OCI-M2 (cell line): ENCODE data around the gene SGCA.

ENCODE experiments used
- DNase-seq: peaks from one replicate; lab custom pipeline; 2025; ENCODE audit not compliant: unreplicated experiment; lab: John Stamatoyannopoulos, UW

Gene SGCA

DNA sequence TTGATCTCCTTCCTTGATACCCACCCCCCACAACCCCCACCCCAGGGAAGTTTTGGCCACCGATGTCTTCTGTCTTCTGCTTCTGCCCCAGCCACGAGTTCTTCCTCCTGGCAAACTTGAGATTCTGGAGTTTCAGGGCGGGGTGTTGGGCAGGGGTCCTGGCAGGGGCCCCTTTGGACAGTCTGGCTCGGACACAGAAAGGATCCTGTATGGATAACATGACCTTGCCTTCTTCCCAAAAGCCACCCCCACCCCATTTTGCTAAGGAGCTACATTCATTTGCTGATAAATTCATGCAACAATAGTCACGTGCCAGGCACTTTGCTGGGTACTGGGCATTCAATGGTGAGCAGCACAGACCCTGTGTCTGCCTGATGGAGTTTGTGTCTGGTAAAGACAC is 41.5 kb downstream of the SGCA start:
- no peak for DNase-seq

DNA sequence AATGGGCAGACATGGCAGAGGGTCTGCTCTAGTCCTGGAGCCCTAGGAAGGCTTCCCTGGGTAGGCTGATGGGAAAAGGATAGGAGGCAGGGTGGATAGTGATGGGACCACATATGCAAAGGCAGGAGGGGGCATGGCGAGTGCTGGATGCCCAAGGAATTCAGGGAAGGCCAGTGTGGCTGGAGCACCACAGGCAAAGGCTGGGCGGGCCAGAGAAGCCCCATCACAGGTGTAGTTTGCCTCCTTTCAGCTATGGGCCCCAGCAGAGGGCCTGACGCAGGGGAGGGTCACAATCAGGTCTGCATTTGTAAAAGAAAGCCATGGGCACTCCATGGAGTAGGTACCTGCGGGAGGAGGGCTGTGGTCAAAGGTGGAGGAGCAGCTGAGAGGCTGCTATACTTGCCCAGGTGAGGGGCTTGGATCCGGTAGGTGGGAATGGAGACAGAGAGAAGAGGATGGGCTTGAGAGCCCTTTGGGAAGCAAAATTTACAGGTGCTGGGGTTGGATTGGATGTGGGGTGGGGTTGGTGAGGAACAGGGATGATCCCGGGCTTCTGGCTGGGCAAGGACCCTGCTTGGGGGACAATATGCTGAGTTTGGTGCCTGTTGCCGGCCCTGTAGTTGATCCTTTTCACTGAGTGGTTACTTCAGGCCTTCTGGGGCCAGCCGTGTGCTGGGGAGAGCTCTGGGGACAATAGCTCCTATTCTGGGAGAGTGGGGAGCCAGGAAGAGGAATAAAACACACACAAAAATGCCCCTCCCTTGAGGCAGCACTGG is 42.2 kb downstream of the SGCA start:
- DNase-seq: no peak

DNA sequence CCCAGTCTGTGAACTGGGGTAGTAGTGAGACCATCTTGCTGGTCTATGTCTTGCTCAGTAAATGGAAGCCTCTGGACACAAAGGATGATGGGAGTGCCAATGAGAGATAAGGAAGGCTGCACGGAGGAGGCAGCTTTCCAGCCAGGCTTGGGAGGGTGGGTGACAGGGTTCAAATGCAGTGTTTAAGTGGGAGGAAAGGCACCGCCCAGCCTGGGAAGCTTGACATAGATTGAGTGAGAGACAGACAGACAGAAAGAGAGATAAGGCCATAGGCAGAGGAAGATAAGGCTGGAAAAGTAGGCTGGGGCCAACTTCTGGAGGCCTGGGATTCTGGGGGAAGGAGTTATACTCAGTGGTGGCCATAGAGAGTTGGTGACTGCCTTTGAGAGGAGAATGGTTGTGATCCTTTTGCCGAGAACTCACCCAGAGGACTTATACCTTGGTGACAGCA is 42.8 kb downstream of the SGCA start:
- no peak for DNase-seq

- no peak for DNase-seq
Observed at GRCh38 chr17:50209133-50209471, 43.3 kb downstream of the SGCA start.

DNA sequence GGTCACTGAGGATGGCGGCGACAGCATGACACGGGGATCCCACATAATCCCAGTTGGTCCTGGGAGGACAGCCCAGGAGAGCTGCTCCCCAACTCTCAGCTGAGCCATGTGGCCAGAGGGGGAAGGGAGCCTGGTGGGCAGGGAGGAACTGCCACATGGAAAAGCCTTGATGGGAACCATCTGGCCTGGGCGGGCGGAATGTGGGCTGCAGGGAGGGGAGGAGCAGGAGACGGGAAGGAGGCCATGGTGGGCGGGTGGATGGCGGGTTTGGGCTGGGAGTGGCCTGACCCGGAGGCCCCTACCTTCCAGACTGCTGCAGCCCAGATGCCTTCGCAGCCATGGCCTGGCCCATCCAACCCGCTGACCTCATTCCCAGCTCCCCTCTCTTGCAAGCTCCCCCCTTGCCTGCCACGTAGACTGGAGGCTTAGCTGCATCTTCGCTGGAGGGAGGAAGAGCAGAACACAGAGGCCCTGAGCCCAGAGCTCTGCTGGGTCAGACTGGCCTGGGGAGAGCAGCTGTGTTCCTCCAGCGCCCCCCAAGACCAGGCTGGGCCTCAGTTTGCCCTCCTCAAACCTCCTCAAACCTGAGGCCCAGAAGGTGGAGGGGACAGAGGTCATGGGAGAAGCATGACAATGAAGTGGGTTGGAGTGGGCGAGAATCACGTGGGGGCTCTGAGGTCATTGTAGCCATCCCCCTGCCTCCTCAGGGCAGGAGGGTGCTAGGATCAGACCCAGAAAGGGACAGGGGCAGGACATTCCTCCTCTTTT is 43.9 kb downstream of the SGCA start:
- DNase-seq: no peak

DNA sequence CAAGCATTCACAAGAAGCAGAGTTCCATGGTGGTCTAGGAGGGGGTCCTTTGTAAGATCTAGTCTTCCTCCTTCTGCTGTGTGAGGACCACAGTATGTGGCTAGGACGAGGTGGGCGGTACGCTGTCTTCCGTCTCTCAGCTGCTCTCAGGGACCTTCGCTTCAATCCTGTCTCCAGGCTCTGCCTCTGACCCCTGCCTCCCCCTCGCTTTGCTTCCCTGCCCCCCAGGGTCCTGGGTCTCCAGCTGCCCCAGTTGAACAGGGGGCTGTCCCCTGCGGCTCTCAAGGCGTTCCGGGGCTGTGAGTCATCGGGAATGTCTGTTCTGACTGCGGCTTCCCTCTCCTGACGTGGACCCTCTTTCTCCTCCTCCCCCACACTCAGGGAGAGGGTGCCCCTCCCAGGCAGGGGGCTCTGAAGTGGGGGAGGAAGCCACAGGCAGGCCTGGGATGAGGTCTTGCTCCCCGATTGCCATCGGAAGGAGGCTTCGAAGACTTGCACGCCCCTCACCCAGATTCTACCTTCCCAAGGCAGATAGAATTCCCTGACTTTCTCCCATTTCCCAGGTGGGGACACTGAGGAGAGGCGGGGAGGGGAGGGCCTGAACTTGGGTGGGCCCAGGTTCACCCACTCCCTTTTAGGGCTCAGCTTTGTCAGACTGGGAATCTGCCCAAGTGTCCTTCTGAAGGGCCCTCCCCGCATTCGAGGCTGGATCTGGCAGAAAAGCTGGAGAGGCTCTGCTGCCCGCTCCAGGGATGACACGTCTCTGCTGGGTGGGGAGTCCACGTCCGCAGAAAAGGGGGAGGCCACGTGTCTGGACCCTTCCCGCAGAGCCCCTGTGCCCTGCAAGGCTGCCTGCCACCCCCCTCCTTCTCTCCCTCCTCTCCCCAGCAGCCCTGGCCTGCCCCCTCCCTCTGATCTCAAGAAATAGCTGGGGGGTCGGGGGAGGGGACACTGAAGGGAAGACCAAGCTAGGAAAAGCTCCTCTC is 44.7 kb downstream of the SGCA start:
- DNase-seq: no peak

GRCh38 chr17:50211249-50212120 is 45.7 kb downstream of the SGCA start:
- DNase-seq: no peak

GRCh38 chr17:50212121-50212843 is 46.5 kb downstream of the SGCA start:
- no peak for DNase-seq

DNA sequence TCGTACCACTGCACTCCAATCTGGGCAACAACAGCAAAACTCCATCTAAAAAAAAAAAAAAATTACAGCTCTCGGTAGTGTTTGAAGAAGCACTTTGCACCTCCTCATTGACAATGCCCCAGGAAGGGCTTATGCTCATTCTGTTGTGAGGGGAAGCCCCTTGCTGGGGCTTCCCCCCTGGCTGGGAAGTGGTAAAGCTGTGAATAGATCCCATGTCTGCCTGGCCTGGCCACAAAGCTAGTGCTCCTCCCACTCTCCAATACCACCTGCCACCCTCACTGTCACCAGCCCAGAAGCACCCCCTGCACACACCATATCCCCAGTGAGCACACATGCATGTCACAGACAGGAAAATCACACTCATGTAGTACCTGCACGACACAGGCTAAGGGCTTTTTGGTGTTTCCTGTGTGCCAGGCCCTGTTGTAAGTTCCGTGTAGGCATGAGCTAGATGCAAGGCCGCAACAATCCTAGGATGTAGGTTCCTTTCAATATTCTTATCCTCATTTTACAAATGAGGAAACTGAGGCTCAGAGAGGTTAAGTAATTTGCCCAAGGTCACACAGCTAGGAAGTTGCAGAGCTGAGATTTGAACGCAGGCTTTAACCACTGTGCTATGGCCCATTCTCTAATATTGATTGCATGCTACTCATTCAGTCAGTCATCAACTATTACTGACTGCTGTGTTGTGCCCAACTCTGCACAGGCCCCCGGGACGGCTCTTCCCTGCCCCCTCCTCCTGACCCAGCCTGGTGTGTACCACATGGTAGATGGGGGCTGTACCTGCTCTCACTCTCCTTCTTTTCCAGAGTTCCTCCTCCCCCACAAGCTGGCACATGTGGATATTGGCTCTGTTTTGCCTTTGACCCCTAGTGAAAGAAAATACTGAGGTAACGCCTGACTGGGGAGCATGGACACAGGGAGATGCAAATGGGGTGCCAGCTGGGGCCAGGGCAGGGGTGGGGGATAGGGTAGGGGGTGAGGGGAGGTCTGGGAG is 47.5 kb downstream of the SGCA start:
- DNase-seq: no peak

DNA sequence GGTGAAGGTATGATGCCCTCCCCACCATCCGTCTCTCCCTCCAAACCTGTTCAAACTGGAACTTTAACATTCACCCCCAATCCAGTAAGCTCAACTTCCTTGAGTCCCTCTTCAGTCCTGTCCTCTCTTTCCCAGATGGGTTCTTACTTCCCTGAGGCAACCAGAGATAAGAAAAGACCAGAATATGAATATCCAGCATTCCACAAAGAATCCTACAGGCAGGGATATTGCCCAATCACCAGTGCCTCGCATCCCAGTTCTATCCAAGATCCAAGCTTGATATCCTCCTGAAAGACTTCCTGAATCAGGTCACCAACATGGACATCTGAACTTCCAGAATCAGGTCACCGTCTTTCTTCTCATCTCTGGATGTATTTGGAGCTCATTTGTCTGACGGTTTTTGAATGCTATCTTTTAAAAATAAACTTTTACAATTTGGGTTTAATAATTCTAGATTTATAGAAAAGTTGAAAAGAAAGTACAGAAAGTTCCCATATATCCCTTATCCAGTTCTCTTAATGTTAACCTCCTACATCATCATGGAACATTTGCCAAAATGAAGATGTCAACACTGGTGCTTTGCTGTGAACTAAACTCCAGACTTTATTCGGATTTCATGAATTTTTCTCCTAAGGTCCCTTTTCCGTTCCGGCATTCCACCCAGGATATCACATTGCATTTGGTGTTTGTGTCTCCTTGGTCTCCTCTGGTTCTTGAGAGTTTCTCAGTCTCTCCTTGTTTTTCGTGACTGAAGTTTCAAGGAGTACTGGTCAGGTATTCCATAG is 49.4 kb downstream of the SGCA start:
- DNase-seq: no peak

DNA sequence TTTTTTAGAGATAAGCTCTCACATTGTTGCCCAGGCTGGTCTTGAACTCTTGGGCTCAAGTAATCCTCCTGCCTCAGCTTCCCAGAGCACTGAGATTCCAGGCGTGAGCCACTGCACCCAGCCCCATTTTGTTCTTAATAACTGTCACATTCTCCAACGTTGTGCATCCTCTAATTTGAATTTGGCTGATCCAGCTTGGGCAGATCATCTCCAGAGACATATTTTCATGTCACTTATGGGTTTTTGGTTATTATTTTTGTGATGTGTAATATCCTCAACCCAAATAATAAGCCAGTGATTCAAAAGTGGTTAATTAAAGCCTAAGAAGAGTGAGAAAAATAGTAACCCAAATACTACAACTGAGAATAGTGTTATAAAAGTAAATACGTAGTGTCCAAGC is 51.8 kb downstream of the SGCA start:
- DNase-seq: no peak

DNA sequence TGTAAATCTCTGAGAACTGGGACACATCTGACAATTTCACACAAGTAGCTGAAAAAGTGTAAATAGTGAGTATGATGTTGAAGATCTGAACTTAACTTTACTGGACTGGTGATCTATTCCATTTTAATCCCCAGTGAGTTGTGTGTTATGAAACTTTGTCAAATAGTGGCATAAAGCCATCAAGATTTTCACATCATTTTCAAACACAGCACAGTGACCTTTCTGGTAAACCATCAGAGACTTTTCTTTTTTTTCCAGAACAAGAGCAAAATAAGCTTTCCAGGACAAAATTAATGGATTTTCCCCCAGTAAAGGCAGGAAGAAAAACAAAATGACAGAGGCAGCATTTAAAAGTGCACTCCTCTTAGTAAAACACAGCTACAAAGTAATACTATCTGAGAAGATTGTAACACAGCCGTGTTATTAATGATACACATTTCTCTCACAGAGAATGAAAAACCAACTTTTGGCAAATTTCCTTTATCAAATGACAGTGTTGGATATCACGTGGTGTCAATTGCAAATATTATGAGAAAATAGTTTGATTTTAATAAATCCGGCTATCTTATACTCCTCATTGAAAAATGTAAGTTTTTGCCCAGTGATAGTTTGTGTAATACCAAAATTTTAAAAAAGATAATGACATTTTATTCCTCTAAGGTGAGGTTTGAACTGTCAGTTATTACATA is 52.4 kb downstream of the SGCA start:
- no peak for DNase-seq

- DNase-seq: no peak
Observed at GRCh38 chr17:50218771-50219315, 53.0 kb downstream of the SGCA start.

- no peak for DNase-seq
Observed at GRCh38 chr17:50219342-50219741, 53.5 kb downstream of the SGCA start.

GRCh38 chr17:50219939-50220465 is 54.2 kb downstream of the SGCA start:
- DNase-seq: no peak

DNA sequence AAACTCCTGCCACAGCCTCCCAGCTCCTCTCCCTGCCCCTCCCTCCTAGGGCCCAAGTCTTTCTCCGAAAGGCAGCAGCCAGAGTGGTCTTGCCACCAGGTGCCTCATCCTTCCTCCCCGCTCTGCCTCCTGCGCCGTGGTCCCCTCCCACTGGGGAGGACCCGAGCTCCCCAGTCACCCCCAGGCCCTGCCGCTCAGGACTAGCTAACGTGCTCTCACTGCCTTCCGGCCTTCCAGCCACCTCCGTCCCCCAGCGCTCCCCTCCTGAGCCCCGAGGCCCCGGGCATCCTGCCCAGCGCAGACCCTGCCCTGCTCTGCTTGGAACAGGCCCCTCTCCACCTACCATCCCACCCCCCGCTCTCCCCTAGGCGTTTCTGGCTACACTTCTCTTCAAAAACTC is 55.0 kb downstream of the SGCA start:
- no peak for DNase-seq
